ENCODE data around the gene ZNF414. TPM values are rescaled to one million over a fixed set of nuclear protein-coding genes. Genes with fewer than 3 reads are reported as not detected.

Gene ZNF414
- total RNA-seq, 4 donors from 2014 or later: 4.8 to 15.6 (median 7.1) TPM

- no peak for TF ChIP-seq CTCF (IDR thresholded peaks at IDR 0.05; ENCODE audit: low read depth)
These were observed 44.2 kb downstream of the ZNF414 start for GRCh38 chr19:8469613-8470368.

DNA sequence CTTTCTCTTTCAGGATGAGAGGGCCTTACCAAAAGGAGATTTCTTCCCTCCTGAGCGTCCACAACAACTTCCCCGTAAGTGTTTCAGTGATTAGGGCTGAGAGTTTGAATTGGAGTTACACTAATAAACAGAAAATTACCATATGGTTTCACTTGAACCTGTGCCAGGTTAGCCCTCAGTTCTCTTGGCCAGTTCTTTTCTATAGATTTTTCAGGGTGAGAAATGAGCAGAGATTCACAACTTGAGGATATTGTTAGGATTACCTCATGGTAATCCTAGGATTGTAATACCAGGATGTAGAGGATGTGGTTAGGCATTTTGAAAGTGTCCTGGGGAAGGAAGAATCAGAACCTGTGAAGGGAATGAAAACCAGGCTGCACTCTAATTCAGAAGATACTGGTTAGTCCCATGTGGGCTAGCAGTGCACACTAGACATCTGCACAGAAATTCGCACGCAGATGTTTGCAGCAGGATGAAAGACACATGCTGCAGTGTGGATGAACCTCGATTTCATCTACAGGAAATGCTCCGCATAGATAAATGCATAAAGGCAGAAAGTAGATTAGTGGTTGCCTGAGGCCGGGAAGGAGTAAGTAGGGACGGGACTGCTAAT, 45.1 kb downstream of the ZNF414 start:
- TF ChIP-seq CTCF (IDR thresholded peaks at IDR 0.05; ENCODE audit: low read depth): no peak

GRCh38 chr19:8468124-8468523, 45.8 kb downstream of the ZNF414 start:
- no peak for TF ChIP-seq CTCF (IDR thresholded peaks at IDR 0.05; ENCODE audit: low read depth)

DNA sequence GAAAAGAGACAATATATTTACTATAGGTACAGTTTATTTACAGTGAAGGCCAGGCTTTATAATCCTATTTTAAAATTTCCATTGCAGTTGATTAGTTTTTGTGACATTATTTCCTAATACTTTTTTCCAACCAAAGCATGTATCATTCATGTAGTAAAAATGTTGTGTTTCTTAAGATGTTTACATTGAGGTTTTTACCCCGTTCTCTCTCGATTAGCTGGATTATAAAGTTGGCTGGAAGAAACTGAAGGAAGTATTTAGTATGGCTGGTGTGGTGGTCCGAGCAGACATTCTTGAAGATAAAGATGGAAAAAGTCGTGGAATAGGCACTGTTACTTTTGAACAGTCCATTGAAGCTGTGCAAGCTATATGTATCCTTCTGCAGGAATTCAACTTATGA, 47.9 kb downstream of the ZNF414 start:
- TF ChIP-seq CTCF (IDR thresholded peaks at IDR 0.05; ENCODE audit: low read depth): no peak

DNA sequence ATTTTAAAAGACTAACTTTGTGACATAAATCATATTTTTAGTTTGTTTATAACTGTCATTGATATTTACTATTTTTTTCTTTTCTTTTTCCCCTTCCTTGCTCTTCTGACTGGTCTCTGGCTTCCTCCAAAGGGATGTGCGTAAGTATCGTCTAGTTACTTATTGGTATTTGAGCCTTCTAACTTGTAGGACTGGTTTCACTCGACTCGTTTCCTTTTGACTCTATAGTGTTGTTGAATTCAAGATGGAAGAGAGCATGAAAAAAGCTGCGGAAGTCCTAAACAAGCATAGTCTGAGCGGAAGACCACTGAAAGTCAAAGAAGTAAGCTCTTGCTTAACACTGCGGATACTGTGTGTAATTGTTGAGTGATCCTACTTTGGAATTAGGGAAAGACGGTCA, 50.6 kb downstream of the ZNF414 start:
- no peak for TF ChIP-seq CTCF (IDR thresholded peaks at IDR 0.05; ENCODE audit: low read depth)

DNA sequence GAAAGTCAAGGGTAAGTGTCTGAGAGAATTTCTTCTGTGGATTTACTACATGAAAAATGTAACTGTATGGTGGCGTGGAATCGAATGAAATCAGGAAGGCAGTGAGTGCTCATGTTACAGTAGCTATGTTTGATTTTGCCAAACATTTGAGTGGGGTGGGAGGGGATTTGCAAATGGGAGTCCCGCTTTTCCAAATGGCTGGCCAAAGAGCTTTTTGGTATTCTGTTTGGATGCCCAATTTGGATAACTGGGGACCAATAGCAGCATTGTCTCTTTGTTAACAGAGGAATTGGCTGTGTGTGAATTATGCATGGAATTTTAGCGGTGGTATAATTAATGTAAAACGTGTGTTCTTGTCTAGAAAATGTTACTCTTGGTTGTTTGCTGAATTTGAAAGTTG, 51.4 kb downstream of the ZNF414 start:
- no peak for TF ChIP-seq CTCF (IDR thresholded peaks at IDR 0.05; ENCODE audit: low read depth)

GRCh38 chr19:8461891-8462290, 52.1 kb downstream of the ZNF414 start:
- TF ChIP-seq CTCF (IDR thresholded peaks at IDR 0.05; ENCODE audit: low read depth): no peak
